Mesothelial cell of epicardium (in vitro differentiated cells): ENCODE measurements around the gene IL23A. TPM values are rescaled to one million over a fixed set of nuclear protein-coding genes. Genes with fewer than 3 reads are reported as not detected.
A peak's percentile ranks its signal among the peaks of the same experiment; 100 is the strongest.

Experiments used
- DNase-seq, 2 experiments: peaks; one replicate each; pipeline ENCODE4 v3.0.0; 2021; ENCODE audit warnings: low spot score in 2 of 2; ENCODE audit not compliant: unreplicated experiment in 2 of 2
- H3K27ac Mint-ChIP-seq: 2 replicates; pipeline ENCODE4 v1.8.0; 2021; ENCODE audit warnings: mixed read lengths
- H3K27me3 Mint-ChIP-seq: 2 replicates; pipeline ENCODE4 v1.8.0; 2021; ENCODE audit warnings: low read depth, mixed read lengths
- H3K36me3 Mint-ChIP-seq: 2 replicates; pipeline ENCODE4 v1.8.0; 2021; ENCODE audit warnings: mixed read lengths
- H3K4me1 Mint-ChIP-seq: 2 replicates; pipeline ENCODE4 v1.8.0; 2021; ENCODE audit warnings: mixed read lengths
- H3K4me3 Mint-ChIP-seq: 2 replicates; pipeline ENCODE4 v1.8.0; 2021; ENCODE audit warnings: mild to moderate bottlenecking, moderate library complexity, mixed read lengths
- H3K9me3 Mint-ChIP-seq: 2 replicates; pipeline ENCODE4 v1.8.0; 2021; ENCODE audit warnings: mixed read lengths
- total RNA-seq: library from RNA; stranded (reverse); gene quantifications from 3 replicates; pipeline ENCODE4 v1.2.1, GENCODE V29; 2021
- TF ChIP-seq, protein P1 (sequence below): fragments of 200-600 bp; sonication (generic); IDR thresholded peaks from one replicate; pipeline ENCODE4 v1.5.0; 2021; ENCODE audit warnings: antibody characterized with exemption; ENCODE audit not compliant: unreplicated experiment

IL23A gene
- total RNA-seq, 1 donor from 2014 or later = 0.76 TPM

DNA sequence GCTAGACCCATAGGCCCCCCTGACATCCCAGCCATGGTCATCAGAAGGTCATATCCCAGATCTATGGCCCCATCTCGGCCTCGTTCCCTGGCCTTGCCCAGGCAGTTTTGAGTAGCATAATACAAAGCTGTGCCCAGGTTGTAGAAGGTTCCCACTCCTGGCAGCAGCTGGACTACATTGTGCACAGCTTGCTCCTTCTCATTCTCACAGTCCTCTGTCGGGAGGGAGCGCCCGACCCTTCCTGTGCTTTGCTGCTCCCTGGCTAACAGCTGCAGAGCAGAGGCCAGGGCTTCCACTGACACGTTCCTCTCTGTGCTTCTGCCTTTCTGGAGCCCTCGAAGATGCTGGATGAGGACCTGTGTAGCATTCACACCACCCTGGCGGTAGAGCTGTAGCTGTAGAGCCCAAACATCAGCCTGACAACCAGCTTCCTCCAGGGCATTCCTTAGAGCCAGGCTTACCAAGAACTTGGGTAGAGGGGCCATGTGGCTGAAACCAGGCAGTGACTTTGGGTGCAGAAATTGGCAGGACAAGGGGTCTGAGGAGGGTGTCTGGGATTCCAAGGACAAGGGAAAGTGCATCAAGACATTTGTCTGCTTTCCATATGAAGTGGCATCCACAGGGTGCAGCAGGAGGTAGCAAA lies 22.9 kb downstream of the IL23A start:
- H3K27ac Mint-ChIP-seq = peak overlapping the region; percentile 99
- no peaks in the 10 kb centered on the region for H3K9me3 Mint-ChIP-seq
- TF ChIP-seq, protein P1, sequence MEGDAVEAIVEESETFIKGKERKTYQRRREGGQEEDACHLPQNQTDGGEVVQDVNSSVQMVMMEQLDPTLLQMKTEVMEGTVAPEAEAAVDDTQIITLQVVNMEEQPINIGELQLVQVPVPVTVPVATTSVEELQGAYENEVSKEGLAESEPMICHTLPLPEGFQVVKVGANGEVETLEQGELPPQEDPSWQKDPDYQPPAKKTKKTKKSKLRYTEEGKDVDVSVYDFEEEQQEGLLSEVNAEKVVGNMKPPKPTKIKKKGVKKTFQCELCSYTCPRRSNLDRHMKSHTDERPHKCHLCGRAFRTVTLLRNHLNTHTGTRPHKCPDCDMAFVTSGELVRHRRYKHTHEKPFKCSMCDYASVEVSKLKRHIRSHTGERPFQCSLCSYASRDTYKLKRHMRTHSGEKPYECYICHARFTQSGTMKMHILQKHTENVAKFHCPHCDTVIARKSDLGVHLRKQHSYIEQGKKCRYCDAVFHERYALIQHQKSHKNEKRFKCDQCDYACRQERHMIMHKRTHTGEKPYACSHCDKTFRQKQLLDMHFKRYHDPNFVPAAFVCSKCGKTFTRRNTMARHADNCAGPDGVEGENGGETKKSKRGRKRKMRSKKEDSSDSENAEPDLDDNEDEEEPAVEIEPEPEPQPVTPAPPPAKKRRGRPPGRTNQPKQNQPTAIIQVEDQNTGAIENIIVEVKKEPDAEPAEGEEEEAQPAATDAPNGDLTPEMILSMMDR = no peak
- no peak for DNase-seq
- peaks cover 13% of the 10 kb centered on the region for H3K4me1 Mint-ChIP-seq
- H3K27me3 Mint-ChIP-seq = peaks cover 9% of the 10 kb centered on the region
- H3K4me3 Mint-ChIP-seq = peak overlapping the region; percentile 93
- H3K36me3 Mint-ChIP-seq = peaks cover under 1% of the 10 kb centered on the region

DNA sequence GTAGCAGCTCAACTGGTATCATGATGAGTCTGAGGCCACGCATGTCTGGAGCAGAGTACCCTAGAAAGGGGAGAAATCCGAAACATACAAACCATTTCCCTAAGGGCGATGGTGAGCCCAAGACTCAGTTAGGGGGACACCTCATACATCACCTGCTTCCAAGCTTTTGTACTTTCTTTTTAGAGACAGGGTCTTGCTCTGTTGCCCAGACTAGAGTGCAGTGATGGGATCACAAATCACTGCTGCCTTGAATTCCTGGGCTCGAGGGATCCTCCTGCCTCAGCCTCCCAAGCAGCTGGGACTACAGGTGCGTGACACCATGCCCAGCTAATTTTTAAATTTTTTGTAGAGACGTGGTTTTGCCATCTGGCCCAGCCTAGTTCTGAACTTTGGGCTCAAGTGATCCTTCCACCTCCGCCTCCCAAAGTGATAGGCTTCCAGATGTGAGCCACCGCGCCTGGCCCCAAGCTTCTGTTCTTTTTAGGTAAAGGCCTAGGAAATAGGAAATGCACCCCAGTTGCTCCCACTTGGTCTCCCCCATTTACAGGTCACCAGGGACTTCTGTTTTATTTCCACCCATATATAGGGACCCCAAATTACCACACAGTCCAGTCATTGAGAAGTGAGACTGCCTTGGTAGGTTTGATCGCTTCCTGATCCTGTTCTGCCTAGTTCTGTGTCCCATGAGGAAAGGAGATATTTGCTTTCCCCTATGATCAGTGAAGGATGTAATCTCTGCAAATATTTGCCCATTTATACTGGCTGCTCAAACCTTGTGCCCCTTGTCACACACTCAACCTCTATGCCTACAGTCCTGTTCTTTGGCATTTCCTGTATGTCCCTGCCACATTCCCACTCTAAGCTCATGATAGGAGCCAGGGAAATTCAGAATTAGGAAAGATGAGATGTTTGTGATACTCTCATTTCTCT lies 23.7 kb downstream of the IL23A start, which contains the start of gene APOF:
TSS of gene APOF (minus strand) at position 728 of the 930 bp plus-strand sequence. CDS start at position 616, 112 bp downstream.
- TF ChIP-seq, protein P1 = no peak
- H3K4me1 Mint-ChIP-seq = peaks cover 13% of the 10 kb centered on the region

DNA sequence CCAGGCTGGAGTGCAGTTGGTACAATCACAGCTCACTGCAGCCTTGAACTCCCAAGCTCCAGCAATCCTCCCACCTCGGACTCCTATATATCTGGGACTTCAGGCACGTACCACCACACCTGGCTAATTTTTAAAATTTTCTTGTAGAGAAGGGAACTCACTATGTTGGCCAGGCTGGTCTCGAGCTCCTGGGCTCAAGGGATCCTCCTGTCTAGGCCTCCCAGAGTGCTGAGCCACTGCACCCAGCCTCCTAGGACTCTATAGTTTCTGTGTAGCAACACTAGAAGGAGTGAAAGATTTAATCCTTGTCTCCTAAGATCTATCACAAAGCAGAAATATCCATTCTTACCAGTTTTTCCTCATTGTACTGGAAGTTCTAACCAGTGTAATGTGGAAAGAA lies 28.3 kb downstream of the IL23A start:
- TF ChIP-seq, protein P1 = no peak
- Mint-ChIP-seq H3K27me3 (peaks cover 16% of the 10 kb centered on the region), H3K4me3 (no peak overlapping the region), H3K36me3 (no peaks in the 10 kb centered on the region), H3K4me1 (no peaks in the 10 kb centered on the region), H3K9me3 (no peaks in the 10 kb centered on the region), H3K27ac (no peak overlapping the region)
- no peak for DNase-seq

More for the DNA sequence above, 23.7 kb downstream of the IL23A start, which contains the start of gene APOF:
- DNase-seq = no peak
- Mint-ChIP-seq H3K4me3 (peak within 1 kb of the TSS; percentile 93), H3K9me3 (no peaks in the 10 kb centered on the region), H3K27ac (peak within 1 kb of the TSS; percentile 99), H3K36me3 (no peaks in the 10 kb centered on the region), H3K27me3 (peaks cover 9% of the 10 kb centered on the region)

DNA sequence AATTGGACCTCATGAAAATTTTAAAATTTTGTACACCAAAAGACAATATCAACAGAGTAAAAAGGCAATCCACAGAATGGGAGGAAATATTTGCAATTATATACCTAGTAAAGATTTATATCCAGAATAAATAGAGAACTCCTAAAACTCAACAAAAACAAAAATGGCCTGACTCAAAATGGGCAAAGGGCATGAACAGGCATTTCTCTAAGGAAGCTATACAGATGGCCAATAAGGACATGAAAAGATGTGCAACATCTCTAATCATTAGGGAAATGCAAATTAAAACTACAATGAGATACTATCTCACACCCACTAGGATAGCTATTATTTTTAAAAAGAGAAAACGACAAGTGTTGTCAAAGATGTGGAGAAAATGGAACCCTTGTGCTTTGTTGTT lies 34.8 kb downstream of the IL23A start:
- no peaks in the 10 kb centered on the region for H3K36me3 Mint-ChIP-seq
- peaks cover 6% of the 10 kb centered on the region for H3K27me3 Mint-ChIP-seq
- H3K9me3 Mint-ChIP-seq = peaks cover 11% of the 10 kb centered on the region
- TF ChIP-seq, protein P1 = no peak
- peaks cover 11% of the 10 kb centered on the region for H3K4me1 Mint-ChIP-seq
- H3K4me3 Mint-ChIP-seq = no peak overlapping the region
- DNase-seq = no peak
- no peak overlapping the region for H3K27ac Mint-ChIP-seq

DNA sequence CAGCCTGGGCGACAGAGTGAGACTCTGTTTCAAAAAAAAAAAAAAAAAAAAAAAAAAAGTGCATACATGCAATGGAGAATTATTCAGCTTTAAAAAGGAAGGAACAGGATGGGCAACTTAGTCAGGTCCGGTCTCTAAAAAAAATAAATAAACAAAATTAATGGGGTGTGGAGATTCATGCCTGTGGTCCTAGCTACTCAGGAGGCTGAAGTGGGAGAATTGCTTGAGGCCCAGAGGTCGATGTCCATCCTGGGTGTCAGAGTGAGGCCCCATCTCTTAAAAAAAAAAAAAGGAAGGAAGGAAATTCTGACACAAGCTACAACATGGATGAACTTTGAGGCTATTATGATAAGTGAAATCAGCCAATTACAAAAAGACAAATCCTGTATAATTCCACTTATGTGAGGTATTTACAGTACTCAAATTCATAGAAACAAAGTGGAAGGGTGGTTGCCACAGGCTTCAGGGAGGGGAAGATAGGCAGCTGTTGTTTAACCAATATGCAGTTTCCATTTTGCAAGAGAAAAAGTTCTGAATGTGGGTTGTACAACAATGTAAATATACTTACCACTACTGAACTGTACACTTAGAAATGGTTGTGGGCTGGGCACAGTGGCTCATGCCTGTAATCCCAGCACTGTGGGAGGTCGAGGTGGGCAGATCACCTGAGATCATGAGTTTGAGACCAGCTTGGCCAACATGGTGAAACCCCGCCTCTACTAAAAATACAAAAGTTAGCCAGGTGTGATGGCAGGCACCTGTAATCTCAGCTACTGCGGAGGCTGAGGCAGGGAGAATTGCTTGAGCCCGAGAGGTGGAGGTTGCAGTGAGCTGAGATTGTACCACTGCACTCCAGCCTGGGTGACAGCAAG lies 36.3 kb downstream of the IL23A start:
- DNase-seq = no peak

More for the DNA sequence above, 36.3 kb downstream of the IL23A start:
- Mint-ChIP-seq H3K27ac (no peak overlapping the region), H3K4me3 (no peak overlapping the region), H3K36me3 (no peaks in the 10 kb centered on the region), H3K4me1 (peaks cover 11% of the 10 kb centered on the region), H3K27me3 (peaks cover 6% of the 10 kb centered on the region), H3K9me3 (peaks cover 11% of the 10 kb centered on the region)
- TF ChIP-seq, protein P1 = no peak
